Karpas-422 (cell line): ENCODE results near the gene ENOX1. TPM values are rescaled to one million over a fixed set of nuclear protein-coding genes. Genes with fewer than 3 reads are reported as not detected.

ENCODE experiments used
- DNase-seq: peaks from one replicate; pipeline ENCODE4 v3.0.0-alpha.2; 2015
- H2AFZ ChIP-seq: fragments of 200-600 bp; sonication (generic); 2 replicates; pipeline ENCODE4 v1.6.1; 2014; ENCODE audit warnings: antibody characterized with exemption, low read length, mixed read lengths
- H3K27ac ChIP-seq: fragments of 200-600 bp; sonication (generic); 2 replicates; pipeline ENCODE4 v1.5.1; 2014; ENCODE audit warnings: mild to moderate bottlenecking, low read length, moderate library complexity
- H3K27me3 ChIP-seq: fragments of 200-600 bp; sonication (generic); 2 replicates; pipeline ENCODE4 v1.6.1; 2014; ENCODE audit warnings: low read length, mixed read lengths
- H3K36me3 ChIP-seq: fragments of 200-600 bp; sonication (generic); 2 replicates; pipeline ENCODE4 v1.6.1; 2014; ENCODE audit warnings: low read length, mixed read lengths; ENCODE audit not compliant: insufficient read depth
- H3K4me1 ChIP-seq: fragments of 200-600 bp; sonication (generic); 2 replicates; pipeline ENCODE4 v1.6.1; 2014; ENCODE audit warnings: mild to moderate bottlenecking, low read length, mixed read lengths
- H3K4me2 ChIP-seq: fragments of 200-600 bp; sonication (generic); 2 replicates; pipeline ENCODE4 v1.6.1; 2014; ENCODE audit warnings: low read length, low read depth, mild to moderate bottlenecking; ENCODE audit not compliant: poor library complexity, severe bottlenecking
- H3K4me3 ChIP-seq: fragments of 200-600 bp; sonication (generic); 2 replicates; pipeline ENCODE4 v1.5.1; 2014; ENCODE audit warnings: mild to moderate bottlenecking, antibody characterized with exemption, low read length, mixed read lengths
- H3K79me2 ChIP-seq: fragments of 200-600 bp; sonication (generic); 2 replicates; pipeline ENCODE4 v1.6.1; 2014; ENCODE audit warnings: mild to moderate bottlenecking, low read length, mixed read lengths
- H3K9ac ChIP-seq: fragments of 200-600 bp; sonication (generic); 2 replicates; pipeline ENCODE4 v1.6.0; 2014; ENCODE audit warnings: low read length
- H3K9me2 ChIP-seq: fragments of 200-600 bp; sonication (generic), shearing (Covaris generic); replicated peaks from 2 replicates; pipeline ENCODE4 v1.6.0; 2014; ENCODE audit warnings: mild to moderate bottlenecking, low read length, moderate library complexity; ENCODE audit not compliant: insufficient read depth
- H3K9me3 ChIP-seq: fragments of 300-700, 200-600 bp; sonication (generic); 2 replicates; pipeline ENCODE4 v1.6.1; 2014; ENCODE audit warnings: low read length, mixed read lengths
- H4K20me1 ChIP-seq: fragments of 200-600 bp; sonication (generic); 2 replicates; pipeline ENCODE4 v1.6.1; 2014; ENCODE audit warnings: mild to moderate bottlenecking, antibody characterized with exemption, low read length, low read depth; ENCODE audit not compliant: insufficient read depth
- total RNA-seq: library from RNA; depleted of rRNA; stranded (reverse); fragments of >200 nt; shearing (Covaris generic); gene quantifications from 2 replicates; pipeline ENCODE4 v1.2.3, GENCODE V29; 2014; ENCODE audit warnings: low replicate concordance

Gene ENOX1
- total RNA-seq, 1 experiment from 2014 or later = not detected

DNA sequence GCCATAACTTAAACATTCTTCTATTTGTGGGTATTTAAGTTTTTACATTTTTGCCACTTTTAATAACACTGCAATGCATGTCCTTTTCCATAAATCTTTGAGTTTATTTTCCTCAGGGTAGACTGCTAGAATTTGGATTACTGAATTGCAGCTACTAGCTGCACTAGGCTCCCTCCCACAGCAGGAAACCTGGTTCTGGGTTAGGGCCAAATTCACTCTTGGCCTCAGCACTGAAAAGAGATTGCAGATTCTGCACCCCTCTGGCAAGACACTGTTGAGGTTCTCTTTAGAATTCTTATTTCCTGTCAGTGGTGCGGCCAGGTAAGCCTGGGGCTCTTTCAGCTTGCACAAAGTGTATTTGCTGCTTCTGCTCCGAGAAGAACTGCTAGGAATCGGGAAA is 155.7 kb downstream of the ENOX1 start:
- Histone ChIP-seq H3K79me2 (no peaks in the 10 kb centered on the region), H3K4me2 (no peak overlapping the region), H3K9me2 (no peaks in the 10 kb centered on the region), H3K27ac (no peak overlapping the region), H3K4me3 (no peak overlapping the region), H2AFZ (no peak overlapping the region), H3K9me3 (no peaks in the 10 kb centered on the region), H3K36me3 (no peaks in the 10 kb centered on the region), H3K4me1 (no peaks in the 10 kb centered on the region), H4K20me1 (no peaks in the 10 kb centered on the region), H3K9ac (no peak overlapping the region), H3K27me3 (no peaks in the 10 kb centered on the region)
- no peak for DNase-seq

DNA sequence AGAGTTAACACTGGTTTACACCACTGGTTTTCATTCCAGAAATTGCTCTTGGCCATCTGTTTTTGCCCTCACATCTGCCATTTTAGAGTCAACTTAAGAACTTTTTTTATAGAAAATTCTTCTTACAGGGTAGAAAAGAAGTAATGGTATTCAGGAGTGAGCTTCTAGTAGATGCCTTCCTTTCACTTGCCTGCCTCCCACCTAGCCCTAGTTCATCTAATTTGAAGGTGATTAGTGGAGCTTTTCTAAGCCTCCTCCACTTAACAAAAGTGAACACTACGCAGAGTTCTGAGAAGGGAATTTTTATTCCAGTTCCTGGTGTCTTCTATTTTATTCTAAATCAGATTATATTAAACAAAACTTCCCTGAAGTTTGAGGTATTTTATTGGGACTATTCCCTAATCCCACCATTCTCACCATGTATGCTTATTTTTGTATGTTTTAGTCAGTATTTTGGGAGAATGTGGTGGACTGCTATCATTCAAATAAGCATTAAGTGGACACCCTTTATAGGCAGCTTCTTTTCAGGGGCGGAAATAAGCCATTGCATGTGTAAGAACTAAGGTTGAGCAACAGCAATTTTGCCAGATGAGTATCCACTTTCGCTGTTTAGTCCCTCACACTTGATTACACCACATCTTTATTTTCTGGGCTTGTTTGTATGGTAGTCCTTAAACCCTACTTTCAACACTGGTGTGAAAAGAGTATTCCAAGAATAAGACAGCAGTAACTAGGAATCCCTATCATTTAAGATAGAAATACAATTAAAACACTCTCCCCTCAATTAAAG is 156.9 kb downstream of the ENOX1 start:
- Histone ChIP-seq H3K4me2 (no peak overlapping the region), H3K9me3 (no peaks in the 10 kb centered on the region), H4K20me1 (no peaks in the 10 kb centered on the region), H3K27me3 (no peaks in the 10 kb centered on the region), H3K36me3 (no peaks in the 10 kb centered on the region), H3K9me2 (no peaks in the 10 kb centered on the region), H3K9ac (no peak overlapping the region), H3K27ac (no peak overlapping the region), H2AFZ (no peak overlapping the region), H3K4me1 (no peaks in the 10 kb centered on the region), H3K4me3 (no peak overlapping the region), H3K79me2 (no peaks in the 10 kb centered on the region)
- no peak for DNase-seq

DNA sequence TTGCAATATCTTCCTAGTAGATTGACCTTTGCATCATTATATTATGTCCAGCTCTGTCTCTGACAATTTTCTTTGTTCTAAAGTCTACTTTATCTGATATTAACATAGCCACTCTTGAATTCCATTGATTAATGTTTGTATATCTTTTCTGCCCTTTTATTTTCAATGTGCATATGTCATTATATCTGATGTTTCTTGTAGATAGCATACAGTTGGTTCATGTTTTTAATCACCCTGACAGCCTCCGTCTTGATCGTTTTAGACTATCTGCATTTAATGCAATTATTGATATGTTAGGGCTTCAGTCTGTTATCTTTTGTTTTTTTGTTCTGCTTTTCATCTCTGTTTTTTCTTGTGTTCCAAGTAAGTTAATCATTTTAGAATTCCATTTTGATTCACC is 159.8 kb downstream of the ENOX1 start:
- Histone ChIP-seq H3K9ac (no peak overlapping the region), H3K4me2 (no peak overlapping the region), H3K36me3 (no peaks in the 10 kb centered on the region), H4K20me1 (no peaks in the 10 kb centered on the region), H3K4me1 (no peaks in the 10 kb centered on the region), H3K4me3 (no peak overlapping the region), H2AFZ (no peak overlapping the region), H3K9me3 (no peaks in the 10 kb centered on the region), H3K27me3 (no peaks in the 10 kb centered on the region), H3K79me2 (no peaks in the 10 kb centered on the region), H3K27ac (no peak overlapping the region), H3K9me2 (no peaks in the 10 kb centered on the region)
- no peak for DNase-seq

- no peaks in the 10 kb centered on the region for H3K36me3 ChIP-seq
- H3K9me2 ChIP-seq = no peaks in the 10 kb centered on the region
- no peak overlapping the region for H3K4me3 ChIP-seq
- no peaks in the 10 kb centered on the region for H3K9me3 ChIP-seq
- H4K20me1 ChIP-seq = no peaks in the 10 kb centered on the region
- no peak overlapping the region for H3K4me2 ChIP-seq
- DNase-seq = no peak
- H3K79me2 ChIP-seq = no peaks in the 10 kb centered on the region
- no peak overlapping the region for H3K27ac ChIP-seq
- no peaks in the 10 kb centered on the region for H3K27me3 ChIP-seq
- no peak overlapping the region for H3K9ac ChIP-seq
- no peaks in the 10 kb centered on the region for H3K4me1 ChIP-seq
- no peak overlapping the region for H2AFZ ChIP-seq
Observed at GRCh38 chr13:43614063-43614462, 172.7 kb downstream of the ENOX1 start.

DNA sequence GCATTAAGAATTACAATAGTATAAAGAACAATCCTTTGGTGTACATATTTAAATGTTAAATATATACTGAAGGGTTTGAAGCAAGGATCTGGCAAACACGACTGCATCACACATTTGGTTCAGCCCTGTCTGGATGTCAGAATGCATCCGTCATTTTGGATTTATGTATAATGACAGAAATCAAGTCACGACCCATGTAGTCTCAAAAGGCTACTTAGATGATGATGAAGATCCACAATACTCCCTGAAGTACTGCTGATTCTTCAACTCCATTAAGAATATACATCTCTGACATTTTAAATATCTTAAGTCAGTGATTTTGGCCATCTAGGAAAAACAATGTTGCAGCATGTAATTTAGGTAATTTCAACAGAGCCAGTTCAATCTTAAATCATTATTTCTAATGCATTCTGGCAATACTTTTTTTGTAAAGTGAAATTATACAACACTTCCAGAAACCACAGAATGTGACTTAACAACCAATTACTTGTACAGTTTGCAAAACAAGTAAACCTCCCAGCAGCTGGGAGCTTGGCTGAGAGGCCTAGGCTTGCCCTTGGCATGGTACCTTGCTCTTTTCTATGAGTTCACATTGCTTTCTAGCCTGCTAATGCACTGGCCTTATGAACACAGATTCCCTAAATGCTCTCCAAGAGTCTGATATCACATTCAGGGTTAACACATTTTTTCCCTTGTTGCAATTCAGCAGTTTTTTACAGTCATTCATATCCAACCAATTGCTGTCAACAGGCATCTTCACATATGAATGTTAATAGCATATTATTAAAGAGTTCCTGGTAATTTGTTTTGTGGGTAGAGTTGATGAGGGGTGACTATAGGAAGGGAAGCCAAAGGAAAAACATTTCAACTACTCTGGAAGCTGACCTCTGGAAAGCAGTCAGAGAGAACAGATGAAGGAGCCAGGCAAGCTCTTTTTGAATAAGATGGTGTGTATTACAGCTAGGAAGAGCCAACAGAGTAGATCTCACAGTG is 175.2 kb downstream of the ENOX1 start:
- no peaks in the 10 kb centered on the region for H3K36me3 ChIP-seq

DNA sequence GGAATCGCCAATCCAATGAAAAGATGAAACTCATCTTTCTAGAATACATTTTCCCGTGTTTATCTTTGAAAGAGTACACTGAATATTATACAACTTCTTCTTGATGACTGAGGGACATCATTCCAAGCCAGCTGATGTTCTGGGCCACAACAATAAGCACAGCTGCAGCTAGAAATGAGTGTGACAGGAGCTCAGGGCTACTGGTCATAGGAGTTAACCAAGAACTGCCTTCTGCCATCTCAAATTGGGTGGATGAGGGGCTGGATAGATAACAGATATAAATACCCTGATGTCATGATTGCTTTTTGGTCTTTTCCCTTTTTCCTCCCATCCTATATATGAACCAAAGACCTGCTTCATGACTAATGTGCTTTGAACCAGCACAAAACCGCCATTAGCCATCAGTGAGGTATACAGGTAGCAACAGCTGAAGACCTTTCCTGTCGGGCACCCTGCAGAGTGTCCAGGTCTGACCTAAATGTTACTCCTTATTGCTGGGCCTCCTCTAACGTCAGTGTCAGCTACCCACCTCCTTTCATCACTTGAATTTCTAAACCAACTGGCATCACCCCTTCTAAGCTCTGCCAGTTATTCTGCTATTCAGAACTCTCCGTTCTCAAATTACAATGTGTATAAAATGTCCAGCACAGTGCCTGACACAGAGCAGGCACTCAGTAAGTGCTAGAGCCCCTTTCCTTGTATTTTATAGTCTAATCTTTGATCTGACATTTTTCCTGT is 178.2 kb downstream of the ENOX1 start:
- Histone ChIP-seq H4K20me1 (no peaks in the 10 kb centered on the region), H3K4me2 (no peak overlapping the region), H3K4me3 (no peak overlapping the region), H3K9ac (no peak overlapping the region), H3K9me3 (no peaks in the 10 kb centered on the region), H2AFZ (no peak overlapping the region), H3K9me2 (no peaks in the 10 kb centered on the region), H3K27me3 (no peaks in the 10 kb centered on the region), H3K27ac (no peak overlapping the region), H3K36me3 (no peaks in the 10 kb centered on the region), H3K4me1 (no peaks in the 10 kb centered on the region), H3K79me2 (no peaks in the 10 kb centered on the region)
- no peak for DNase-seq

More for the DNA sequence above, 175.2 kb downstream of the ENOX1 start:
- H3K79me2 ChIP-seq = no peaks in the 10 kb centered on the region
- H3K4me1 ChIP-seq = no peaks in the 10 kb centered on the region
- no peaks in the 10 kb centered on the region for H4K20me1 ChIP-seq
- no peaks in the 10 kb centered on the region for H3K9me3 ChIP-seq
- H3K27ac ChIP-seq = no peak overlapping the region
- no peaks in the 10 kb centered on the region for H3K27me3 ChIP-seq
- DNase-seq = no peak
- no peak overlapping the region for H3K4me2 ChIP-seq
- no peak overlapping the region for H3K4me3 ChIP-seq
- no peak overlapping the region for H2AFZ ChIP-seq
- no peak overlapping the region for H3K9ac ChIP-seq
- H3K9me2 ChIP-seq = no peaks in the 10 kb centered on the region

DNA sequence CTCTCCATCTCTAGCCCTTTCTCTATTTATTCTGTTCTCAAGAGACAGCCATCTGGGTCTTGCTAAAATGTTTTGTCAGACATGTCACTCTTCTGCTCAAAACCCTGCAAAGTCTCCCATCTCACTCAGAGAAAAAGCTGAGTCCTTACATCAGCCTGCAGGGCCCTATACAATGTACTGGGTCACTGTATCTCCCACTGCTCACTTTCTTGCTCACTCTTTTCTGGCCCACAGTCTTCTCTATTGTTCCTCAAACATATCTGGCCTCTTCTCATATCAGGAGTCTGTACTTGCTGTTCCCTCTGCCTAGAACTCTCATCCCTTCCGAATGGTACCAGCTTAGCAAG is 189.2 kb downstream of the ENOX1 start:
- Histone ChIP-seq H3K4me1 (no peaks in the 10 kb centered on the region), H3K27me3 (no peaks in the 10 kb centered on the region), H3K4me3 (no peak overlapping the region), H3K36me3 (no peaks in the 10 kb centered on the region), H3K9ac (no peak overlapping the region), H3K9me2 (no peaks in the 10 kb centered on the region), H3K79me2 (no peaks in the 10 kb centered on the region), H4K20me1 (no peaks in the 10 kb centered on the region), H3K4me2 (no peak overlapping the region), H3K27ac (no peak overlapping the region), H3K9me3 (no peaks in the 10 kb centered on the region), H2AFZ (no peak overlapping the region)
- no peak for DNase-seq
